GM21447 (cell line): ENCODE results near the gene TMEM117.
A peak's percentile ranks its signal among the peaks of the same experiment; 100 is the strongest.

Source experiments
- ATAC-seq: cut with Tn5 transposase; IDR thresholded peaks from one replicate; pipeline ENCODE4 v1.9.1; 2021; ENCODE audit not compliant: unreplicated experiment

The TMEM117 gene

DNA sequence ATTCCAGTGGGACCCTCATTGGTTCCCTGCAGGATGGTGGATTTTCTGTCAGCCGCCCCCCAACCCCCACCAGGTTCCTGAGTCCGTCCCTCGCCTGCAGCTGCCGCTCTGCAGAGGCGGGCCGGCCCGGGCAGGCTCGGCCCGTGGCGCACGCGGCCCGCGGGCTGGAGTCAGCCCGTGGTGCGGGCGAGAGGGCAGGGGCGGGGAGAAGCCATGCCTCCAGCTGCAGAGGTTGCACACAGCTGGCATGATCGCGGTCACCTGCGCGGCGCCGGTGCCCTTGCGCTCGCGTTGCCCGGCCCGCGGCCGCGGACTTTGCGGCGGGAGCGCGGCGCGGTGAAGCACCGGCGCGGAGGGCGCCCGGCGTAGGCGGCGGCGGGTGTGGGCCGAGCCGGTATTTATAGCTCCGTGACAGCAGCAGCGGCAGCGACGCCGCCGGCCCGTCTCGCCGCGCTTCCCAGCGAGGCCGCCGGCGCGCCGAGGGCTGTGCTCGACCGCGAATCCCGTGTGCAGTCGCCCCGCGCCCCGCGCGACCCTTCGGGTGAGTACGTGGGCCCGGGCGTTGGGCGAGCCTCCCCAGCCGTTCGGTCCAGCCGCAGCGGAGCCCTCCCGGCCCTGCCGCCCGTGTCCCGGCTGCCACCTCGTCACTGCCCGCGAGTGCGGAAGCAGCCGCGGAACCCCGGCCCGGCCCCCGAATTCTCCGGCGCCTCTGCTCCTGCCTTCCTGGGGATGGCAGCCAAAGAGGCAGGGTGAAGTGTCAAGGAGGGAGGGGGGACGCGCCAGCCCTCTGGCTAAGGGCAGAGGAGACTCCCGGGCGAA lies at the start of gene TMEM117:
Gene TMEM117, plus strand, starts transcription at position 426 of the 819 bp plus-strand sequence.
- peak; percentile 73 for ATAC-seq

- ATAC-seq = no peak
These were observed 48.8 kb upstream of the TMEM117 start for GRCh38 chr12:43786899-43787693.

- ATAC-seq = no peak
These were observed 45.9 kb upstream of the TMEM117 start for GRCh38 chr12:43789941-43790340.

- no peak for ATAC-seq
These were observed 40.1 kb upstream of the TMEM117 start for GRCh38 chr12:43795716-43796280.

GRCh38 chr12:43797561-43798217 lies 38.2 kb upstream of the TMEM117 start:
- ATAC-seq = no peak

DNA sequence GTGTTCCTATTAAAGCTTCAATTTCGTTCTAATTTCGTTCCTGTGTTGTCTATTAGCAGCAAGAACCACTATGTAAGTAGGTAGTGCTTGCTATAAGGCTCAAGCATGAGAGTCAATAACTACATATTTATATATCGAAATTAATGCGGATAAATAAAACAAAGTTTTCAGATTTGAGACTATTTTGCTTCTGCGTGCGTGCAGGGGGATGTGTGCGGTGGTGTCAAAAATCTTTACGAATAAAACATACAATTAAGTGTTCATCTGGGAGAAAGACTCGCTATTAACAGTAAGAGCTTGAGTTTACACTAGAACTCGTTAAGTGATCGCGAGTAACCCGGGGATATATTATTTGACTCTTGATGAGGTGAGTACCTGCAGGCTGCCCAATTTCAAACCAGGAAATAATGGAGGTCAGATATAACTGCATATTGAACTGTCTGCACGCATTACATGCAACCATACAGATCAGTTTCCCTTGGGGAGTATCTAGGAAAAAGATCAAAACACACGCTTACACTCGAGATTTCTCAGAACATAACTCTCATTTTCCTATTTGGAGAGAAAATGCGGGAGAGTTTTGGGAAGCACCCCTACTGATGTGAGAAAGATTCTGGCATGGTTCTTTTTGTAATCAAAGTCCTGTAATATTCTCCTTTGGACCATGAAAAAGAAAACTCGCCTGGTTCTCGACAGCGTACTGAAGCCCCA lies 30.6 kb upstream of the TMEM117 start:
- no peak for ATAC-seq

DNA sequence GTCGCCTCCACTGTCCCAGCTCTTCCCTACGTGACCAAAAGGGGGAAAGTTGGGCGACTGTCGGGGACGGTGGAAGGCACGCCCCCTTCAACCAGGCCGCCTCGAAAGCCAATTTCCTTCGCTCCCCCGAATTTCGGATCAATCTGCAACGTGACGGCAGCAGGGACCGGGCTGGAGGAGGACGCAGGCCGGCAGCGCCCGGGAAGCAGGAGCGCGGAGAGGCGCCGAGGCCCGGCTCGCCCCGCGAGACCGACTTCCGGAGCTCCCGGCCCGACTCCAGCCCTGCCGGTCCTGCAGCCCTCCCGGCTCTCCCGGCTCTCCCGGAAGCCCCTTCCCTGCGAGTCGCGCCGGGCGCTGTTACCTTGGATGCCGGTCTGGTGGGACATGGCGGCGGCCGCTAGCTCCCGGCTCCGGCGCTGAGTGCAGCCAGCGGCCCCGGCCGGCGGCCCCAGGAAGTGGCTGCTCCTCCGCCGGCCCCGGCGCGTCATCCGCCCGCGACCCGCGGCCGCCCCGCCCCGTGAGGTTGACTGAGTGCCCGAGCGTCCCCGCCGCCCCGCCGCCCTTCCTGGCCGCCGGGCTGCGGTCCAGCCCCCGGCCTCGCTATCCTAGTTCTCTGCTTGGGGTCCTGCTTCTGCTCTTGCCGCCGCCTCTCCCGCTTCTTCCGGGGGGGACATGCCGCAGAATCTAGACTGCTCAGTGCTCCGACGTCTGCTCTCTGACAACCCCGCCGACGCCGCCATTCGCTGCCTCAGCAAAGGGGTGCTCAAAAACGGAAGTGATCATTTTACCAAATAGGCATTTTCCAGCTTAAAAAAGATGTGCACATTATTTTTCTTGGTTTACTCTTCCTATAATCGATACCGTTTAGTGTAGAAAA lies 29.8 kb upstream of the TMEM117 start, which contains the start of gene TWF1:
Gene TWF1, minus strand, starts transcription at position 458 of the 877 bp plus-strand sequence. Its CDS starts 72 bp downstream, at position 386.
- ATAC-seq = peak; percentile 95

DNA sequence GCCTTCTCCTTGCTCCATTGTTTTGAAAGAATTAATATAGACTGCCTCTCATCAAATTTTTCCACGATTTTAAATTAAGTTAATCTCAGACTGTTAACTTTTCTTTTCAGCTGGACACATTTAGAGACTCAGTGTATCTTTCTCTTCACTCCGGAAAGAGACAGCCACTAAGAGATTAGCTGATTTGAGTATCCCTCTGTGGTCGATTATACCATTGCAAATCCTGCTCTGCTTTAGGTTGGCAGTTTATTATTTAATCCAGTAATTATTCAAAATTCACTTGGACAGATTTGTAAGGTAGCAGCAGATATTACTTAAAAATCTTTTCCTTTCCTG lies 29.2 kb upstream of the TMEM117 start:
- ATAC-seq = no peak

- ATAC-seq = no peak
These were observed 28.5 kb upstream of the TMEM117 start for GRCh38 chr12:43807386-43807785.

DNA sequence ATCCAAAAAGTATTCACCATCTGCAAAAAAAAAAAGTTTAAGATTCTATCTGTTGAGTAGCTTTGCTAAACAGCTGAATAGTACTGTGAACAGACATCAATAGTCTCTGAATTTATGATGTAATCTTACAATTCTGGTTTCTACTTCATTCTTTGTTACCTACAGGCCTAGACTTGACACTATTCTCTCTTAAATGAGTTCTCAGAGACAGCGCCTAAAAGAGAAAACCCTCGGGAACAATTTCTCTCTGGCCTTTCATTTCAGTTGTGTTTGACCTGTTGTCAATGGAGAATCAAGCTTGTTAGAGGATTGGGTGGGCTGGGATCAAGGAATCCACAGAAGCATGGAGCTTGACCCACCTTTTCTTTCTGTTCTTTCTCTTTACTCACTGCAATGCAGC lies 23.8 kb upstream of the TMEM117 start:
- ATAC-seq = no peak

- no peak for ATAC-seq
These were observed 23.0 kb upstream of the TMEM117 start for GRCh38 chr12:43812926-43813325.

GRCh38 chr12:43815416-43815815 lies 20.5 kb upstream of the TMEM117 start:
- ATAC-seq = no peak

DNA sequence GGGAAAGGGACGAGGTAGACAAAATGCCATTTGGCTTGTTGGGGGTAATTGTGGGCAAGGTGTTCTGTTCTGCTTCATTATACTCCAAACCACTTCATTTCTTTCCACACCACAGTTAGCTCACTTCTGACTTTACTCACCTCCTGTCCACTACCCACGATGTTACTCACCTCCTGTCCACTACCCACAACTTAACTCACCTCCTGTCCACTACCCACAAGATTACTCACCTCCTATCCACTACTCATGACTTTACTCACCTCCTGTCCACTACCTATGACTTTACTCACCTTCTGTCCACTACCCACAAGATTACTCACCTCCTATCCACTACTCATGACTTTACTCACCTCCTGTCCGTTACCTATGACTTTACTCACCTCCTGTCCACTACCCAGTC lies 19.7 kb upstream of the TMEM117 start:
- ATAC-seq = no peak

GRCh38 chr12:43824207-43824775 lies 11.6 kb upstream of the TMEM117 start:
- ATAC-seq = no peak

GRCh38 chr12:43826681-43827080 lies 9.2 kb upstream of the TMEM117 start:
- no peak for ATAC-seq

DNA sequence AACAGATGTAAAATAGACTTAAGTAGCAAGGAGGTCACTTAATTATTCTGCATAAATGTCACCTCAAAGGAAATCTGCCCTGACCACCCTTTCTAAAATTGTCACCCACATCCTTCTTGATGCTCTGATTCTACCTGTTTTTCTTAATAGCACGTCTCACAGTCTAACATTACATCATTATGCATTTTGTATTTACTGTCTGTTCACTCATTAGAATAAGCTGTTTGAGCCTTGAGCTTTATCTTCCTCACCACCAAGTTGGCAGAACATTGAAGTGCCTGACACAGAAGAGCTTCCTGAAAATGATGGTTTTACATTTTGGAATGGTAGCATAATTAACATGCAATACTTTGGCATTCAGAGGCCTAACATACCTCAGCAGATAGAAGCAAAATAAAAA lies 8.8 kb upstream of the TMEM117 start:
- ATAC-seq = no peak

- ATAC-seq = no peak
These were observed 3.3 kb upstream of the TMEM117 start for GRCh38 chr12:43832463-43833168.

DNA sequence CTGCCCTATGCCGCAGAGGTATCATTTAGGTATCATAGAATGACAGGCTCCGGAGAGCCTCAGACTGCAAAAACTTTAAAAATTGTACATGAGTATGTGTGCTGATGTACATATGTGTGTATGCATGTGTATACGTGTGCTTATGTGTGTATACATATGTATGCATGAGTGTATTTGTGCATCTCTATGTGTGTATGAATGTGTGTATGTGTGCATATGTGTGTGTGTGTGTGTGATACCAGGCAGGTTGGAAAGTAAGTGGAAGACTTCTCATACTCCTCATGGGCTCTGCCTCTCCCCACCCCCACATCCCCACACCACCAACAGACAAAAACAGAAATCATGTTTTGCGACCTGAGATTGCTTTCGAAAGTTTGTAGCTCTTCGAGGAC lies 621 bp upstream of the TMEM117 start:
- ATAC-seq = peak; percentile 6

GRCh38 chr12:43836475-43836989 lies 651 bp downstream of the TMEM117 start:
- peak; percentile 34 for ATAC-seq
